Measurements from ENCODE around the gene TPGS2.
"Not testable (repeated sequence)": the region's sequence is repeated elsewhere in the genome, so short reads cannot be mapped to it uniquely, and the experiment has no call there.

Gene TPGS2, protein sequence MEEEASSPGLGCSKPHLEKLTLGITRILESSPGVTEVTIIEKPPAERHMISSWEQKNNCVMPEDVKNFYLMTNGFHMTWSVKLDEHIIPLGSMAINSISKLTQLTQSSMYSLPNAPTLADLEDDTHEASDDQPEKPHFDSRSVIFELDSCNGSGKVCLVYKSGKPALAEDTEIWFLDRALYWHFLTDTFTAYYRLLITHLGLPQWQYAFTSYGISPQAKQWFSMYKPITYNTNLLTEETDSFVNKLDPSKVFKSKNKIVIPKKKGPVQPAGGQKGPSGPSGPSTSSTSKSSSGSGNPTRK

DNA sequence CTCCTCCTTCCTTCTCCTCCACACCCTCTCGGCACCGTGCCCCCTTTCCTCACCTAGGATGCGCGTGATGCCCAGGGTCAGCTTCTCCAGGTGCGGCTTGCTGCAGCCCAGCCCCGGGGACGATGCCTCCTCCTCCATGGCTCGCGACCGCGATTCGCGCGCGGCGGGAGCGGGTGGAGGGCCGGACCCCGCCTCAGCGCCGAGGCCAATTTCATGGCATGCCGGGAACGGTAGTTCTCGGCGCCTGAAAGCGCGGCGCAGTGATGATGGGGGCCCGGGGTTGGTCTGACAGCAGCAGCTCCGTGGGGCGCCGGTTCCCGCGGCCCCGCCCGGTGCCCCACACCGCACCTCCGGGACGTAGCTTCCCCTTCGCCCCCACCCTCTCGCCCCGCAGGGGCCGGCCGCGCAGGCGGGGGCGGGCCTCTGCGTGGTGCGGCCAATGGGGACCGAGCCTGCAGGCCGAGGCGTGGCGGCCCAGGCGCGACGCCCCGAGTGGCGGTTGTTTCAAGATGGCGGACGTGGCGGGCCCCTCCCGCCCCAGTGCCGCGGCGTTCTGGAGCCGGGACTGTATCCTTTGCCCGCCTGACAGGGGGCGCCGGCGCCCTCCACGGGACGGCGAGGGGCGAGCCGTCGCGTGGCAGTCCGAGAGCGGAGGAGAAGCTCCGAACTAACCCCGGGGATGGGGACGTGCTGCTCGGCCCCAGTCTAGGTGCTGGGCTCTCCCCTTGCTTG lies at the start of gene TPGS2, which contains the start of gene KIAA1328:
Gene TPGS2 (minus strand): TSS at position 373 of the 732 bp plus-strand sequence. CDS start 235 bp downstream, at position 138.
Gene KIAA1328 (plus strand): TSS at position 498 of the 732 bp plus-strand sequence. CDS start 12 bp downstream, at position 510.
- no peaks in the 10 kb centered on the region for H3K36me3 ChIP-seq (ENCODE audit: control insufficient read depth in 1 of 2, insufficient read depth in 2 of 2, low read length in 2 of 2)
- peaks cover 0 to 17% of the 10 kb centered on the region in 2 donors for H3K4me1 ChIP-seq (ENCODE audit: control insufficient read depth in 1 of 2, insufficient read depth in 2 of 2, low read length in 2 of 2)
- no peaks in the 10 kb centered on the region for H3K9me3 ChIP-seq (ENCODE audit: control insufficient read depth in 1 of 2, low read length in 2 of 2)
- no peaks in the 10 kb centered on the region for H3K27me3 ChIP-seq (ENCODE audit: low read depth, low read length)
- peak within 1 kb of the TSS; percentile 97 to 99 for H3K4me3 ChIP-seq (ENCODE audit: low read depth in 1 of 2, low read length in 2 of 2)
- H3K27ac ChIP-seq (ENCODE audit: low read length) = peak within 1 kb of the TSS; percentile 78

- H3K36me3 ChIP-seq (ENCODE audit: control insufficient read depth in 1 of 2, insufficient read depth in 2 of 2, low read length in 2 of 2); H3K9me3 ChIP-seq (ENCODE audit: control insufficient read depth in 1 of 2, low read length in 2 of 2); H3K4me1 ChIP-seq (ENCODE audit: control insufficient read depth in 1 of 2, insufficient read depth in 2 of 2, low read length in 2 of 2); H3K4me3 ChIP-seq (ENCODE audit: low read depth in 1 of 2, low read length in 2 of 2); H3K27me3 ChIP-seq (ENCODE audit: low read depth, low read length); H3K27ac ChIP-seq (ENCODE audit: low read length): not testable (repeated sequence)
These were observed 45.0 kb upstream of the TPGS2 start for GRCh38 chr18:36873826-36874225.

DNA sequence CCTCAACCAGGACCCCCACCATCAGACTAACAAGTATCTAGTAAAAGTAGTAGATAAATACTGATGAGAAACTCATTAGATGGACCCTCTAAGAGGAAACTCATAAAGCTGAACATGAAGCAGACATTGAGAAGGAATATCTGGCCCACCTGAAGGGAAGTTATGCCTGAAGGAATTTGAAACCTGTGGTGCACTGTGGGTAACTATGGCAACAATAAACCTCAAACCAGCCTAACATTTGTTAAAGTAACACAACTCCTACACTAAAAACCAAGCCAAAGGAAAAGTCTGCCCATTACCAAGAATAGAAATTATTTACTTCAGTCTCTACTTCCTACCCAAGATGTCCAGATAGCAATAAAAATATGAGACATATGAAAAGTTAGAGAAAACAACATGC lies 43.5 kb upstream of the TPGS2 start:
- no peak overlapping the region for H3K4me3 ChIP-seq (ENCODE audit: low read depth in 1 of 2, low read length in 2 of 2)
- H3K27ac ChIP-seq (ENCODE audit: low read length) = no peak overlapping the region
- no peaks in the 10 kb centered on the region for H3K27me3 ChIP-seq (ENCODE audit: low read depth, low read length)
- H3K4me1 ChIP-seq (ENCODE audit: control insufficient read depth in 1 of 2, insufficient read depth in 2 of 2, low read length in 2 of 2) = no peaks in the 10 kb centered on the region
- peaks cover 0 to 2% of the 10 kb centered on the region in 2 donors for H3K9me3 ChIP-seq (ENCODE audit: control insufficient read depth in 1 of 2, low read length in 2 of 2)
- H3K36me3 ChIP-seq (ENCODE audit: control insufficient read depth in 1 of 2, insufficient read depth in 2 of 2, low read length in 2 of 2) = peaks cover 0 to 4% of the 10 kb centered on the region in 2 donors

DNA sequence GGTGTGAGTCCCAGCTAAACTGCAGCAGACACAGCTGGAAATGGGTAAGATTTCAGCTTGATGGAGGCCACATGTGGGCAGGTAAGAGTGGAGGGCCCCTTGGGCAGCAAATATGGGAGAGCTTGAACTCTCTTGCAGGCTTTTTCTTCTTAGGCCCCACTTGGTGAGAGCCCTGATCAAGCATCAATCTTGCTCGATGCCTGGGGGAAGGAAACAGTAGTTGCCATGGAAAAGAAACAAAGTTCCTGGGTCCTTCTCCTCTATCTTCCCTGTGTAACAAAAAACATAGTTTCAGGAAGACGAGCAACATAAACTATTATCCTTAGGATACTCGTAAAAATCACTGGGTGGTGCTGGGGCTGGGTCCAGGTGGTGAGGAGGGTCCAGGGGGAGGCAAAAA lies 43.0 kb upstream of the TPGS2 start:
- Histone ChIP-seq H3K9me3 (ENCODE audit: control insufficient read depth in 1 of 2, low read length in 2 of 2) (peaks cover 0 to 2% of the 10 kb centered on the region in 2 donors), H3K4me1 (ENCODE audit: control insufficient read depth in 1 of 2, insufficient read depth in 2 of 2, low read length in 2 of 2) (no peaks in the 10 kb centered on the region), H3K4me3 (ENCODE audit: low read depth in 1 of 2, low read length in 2 of 2) (no peak overlapping the region), H3K36me3 (ENCODE audit: control insufficient read depth in 1 of 2, insufficient read depth in 2 of 2, low read length in 2 of 2) (peaks cover 0 to 9% of the 10 kb centered on the region in 2 donors), H3K27ac (ENCODE audit: low read length) (no peak overlapping the region), H3K27me3 (ENCODE audit: low read depth, low read length) (no peaks in the 10 kb centered on the region)

GRCh38 chr18:36867056-36867455 lies 38.3 kb upstream of the TPGS2 start:
- Histone ChIP-seq H3K27ac (ENCODE audit: low read length) (no peak overlapping the region), H3K36me3 (ENCODE audit: control insufficient read depth in 1 of 2, insufficient read depth in 2 of 2, low read length in 2 of 2) (peaks cover 0 to 9% of the 10 kb centered on the region in 2 donors), H3K4me1 (ENCODE audit: control insufficient read depth in 1 of 2, insufficient read depth in 2 of 2, low read length in 2 of 2) (no peaks in the 10 kb centered on the region)

DNA sequence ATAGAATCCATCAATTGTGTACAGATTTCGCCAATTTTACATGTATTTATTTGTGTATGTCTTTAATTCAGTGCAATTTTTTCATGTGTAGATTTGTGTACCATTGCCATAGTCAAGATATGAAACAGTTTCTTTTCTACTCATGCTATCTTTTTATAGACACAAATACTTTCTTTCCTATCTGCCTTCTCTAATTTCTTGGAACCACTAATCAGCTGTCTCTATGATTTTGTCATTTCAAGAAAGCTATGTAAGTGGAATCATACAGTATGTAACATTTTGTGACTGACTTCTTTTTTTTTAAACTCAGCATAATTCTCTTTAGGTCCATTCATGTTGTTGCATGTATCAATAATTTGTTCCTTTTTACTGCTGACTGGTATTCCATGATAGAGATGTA lies 33.4 kb upstream of the TPGS2 start:
- Histone ChIP-seq H3K9me3 (ENCODE audit: control insufficient read depth in 1 of 2, low read length in 2 of 2) (no peaks in the 10 kb centered on the region), H3K4me1 (ENCODE audit: control insufficient read depth in 1 of 2, insufficient read depth in 2 of 2, low read length in 2 of 2) (no peaks in the 10 kb centered on the region), H3K36me3 (ENCODE audit: control insufficient read depth in 1 of 2, insufficient read depth in 2 of 2, low read length in 2 of 2) (peaks cover 0 to 3% of the 10 kb centered on the region in 2 donors), H3K4me3 (ENCODE audit: low read depth in 1 of 2, low read length in 2 of 2) (no peak overlapping the region), H3K27me3 (ENCODE audit: low read depth, low read length) (no peaks in the 10 kb centered on the region), H3K27ac (ENCODE audit: low read length) (no peak overlapping the region)

More at GRCh38 chr18:36867056-36867455, 38.3 kb upstream of the TPGS2 start:
- Histone ChIP-seq H3K4me3 (ENCODE audit: low read depth in 1 of 2, low read length in 2 of 2) (no peak overlapping the region), H3K27me3 (ENCODE audit: low read depth, low read length) (no peaks in the 10 kb centered on the region), H3K9me3 (ENCODE audit: control insufficient read depth in 1 of 2, low read length in 2 of 2) (no peaks in the 10 kb centered on the region)

DNA sequence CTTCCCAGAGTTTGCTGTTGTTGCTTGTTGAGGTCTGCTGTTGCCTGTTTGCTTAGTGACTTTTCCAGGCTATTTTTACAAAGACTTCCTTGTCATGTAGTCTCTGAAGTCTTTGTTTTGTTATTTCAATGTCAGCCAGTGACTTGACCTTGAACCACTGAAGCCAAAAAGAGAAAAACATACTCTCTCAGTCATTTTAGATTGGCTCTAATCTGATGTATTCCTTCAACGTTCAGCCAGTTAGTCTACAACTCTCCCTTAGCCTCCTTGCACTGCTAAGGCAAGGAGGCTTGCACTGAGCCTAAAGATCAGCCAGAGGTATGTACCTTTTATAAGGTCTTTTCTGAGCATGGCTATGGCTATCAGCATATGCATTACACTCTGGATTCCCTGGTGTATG lies 28.0 kb upstream of the TPGS2 start:
- peaks cover 0 to 3% of the 10 kb centered on the region in 2 donors for H3K9me3 ChIP-seq (ENCODE audit: control insufficient read depth in 1 of 2, low read length in 2 of 2)
- no peak overlapping the region for H3K4me3 ChIP-seq (ENCODE audit: low read depth in 1 of 2, low read length in 2 of 2)
- H3K36me3 ChIP-seq (ENCODE audit: control insufficient read depth in 1 of 2, insufficient read depth in 2 of 2, low read length in 2 of 2) = peaks cover 0 to 7% of the 10 kb centered on the region in 2 donors
- no peaks in the 10 kb centered on the region for H3K27me3 ChIP-seq (ENCODE audit: low read depth, low read length)
- H3K27ac ChIP-seq (ENCODE audit: low read length) = no peak overlapping the region
- H3K4me1 ChIP-seq (ENCODE audit: control insufficient read depth in 1 of 2, insufficient read depth in 2 of 2, low read length in 2 of 2) = no peaks in the 10 kb centered on the region

- Histone ChIP-seq H3K36me3 (ENCODE audit: control insufficient read depth in 1 of 2, insufficient read depth in 2 of 2, low read length in 2 of 2) (peaks cover 0 to 7% of the 10 kb centered on the region in 2 donors), H3K4me3 (ENCODE audit: low read depth in 1 of 2, low read length in 2 of 2) (no peak overlapping the region), H3K27ac (ENCODE audit: low read length) (no peak overlapping the region), H3K27me3 (ENCODE audit: low read depth, low read length) (no peaks in the 10 kb centered on the region), H3K4me1 (ENCODE audit: control insufficient read depth in 1 of 2, insufficient read depth in 2 of 2, low read length in 2 of 2) (no peaks in the 10 kb centered on the region), H3K9me3 (ENCODE audit: control insufficient read depth in 1 of 2, low read length in 2 of 2) (peaks cover 0 to 3% of the 10 kb centered on the region in 2 donors)
These were observed 22.4 kb upstream of the TPGS2 start for GRCh38 chr18:36851202-36851590.

DNA sequence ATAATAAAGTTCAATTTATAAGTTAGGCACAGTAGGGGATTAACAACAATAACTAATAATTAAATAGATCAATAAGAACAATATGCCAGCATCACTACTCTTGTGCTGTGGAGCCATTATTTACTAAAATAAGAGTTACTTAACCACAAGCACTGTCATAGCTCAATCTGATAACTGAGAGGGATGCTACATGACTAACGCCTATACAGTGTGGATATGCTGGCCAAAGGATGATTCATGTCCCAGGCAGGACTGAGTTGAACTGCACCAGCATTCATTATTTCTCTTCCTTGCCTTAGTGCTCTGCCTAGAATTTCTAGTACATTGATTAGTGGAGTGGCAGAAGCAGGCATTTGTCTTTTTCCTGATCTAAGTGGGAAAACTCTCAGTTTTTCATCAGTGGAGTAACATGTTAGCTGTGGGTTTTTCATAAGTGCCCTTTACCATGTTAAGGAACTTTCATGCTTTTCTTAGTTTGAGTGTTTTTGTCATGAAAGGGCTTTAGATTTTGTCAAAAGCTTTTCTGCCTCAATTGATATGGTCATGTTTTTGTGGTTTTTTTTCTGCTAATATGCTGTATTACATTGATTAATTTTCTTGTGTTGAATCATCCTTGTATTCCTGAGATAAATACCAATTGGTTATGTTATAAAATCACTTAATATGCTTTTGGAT lies 21.9 kb upstream of the TPGS2 start:
- Histone ChIP-seq H3K4me3 (ENCODE audit: low read depth in 1 of 2, low read length in 2 of 2) (no peak overlapping the region), H3K9me3 (ENCODE audit: control insufficient read depth in 1 of 2, low read length in 2 of 2) (peaks cover 0 to 3% of the 10 kb centered on the region in 2 donors), H3K36me3 (ENCODE audit: control insufficient read depth in 1 of 2, insufficient read depth in 2 of 2, low read length in 2 of 2) (peaks cover 0 to 7% of the 10 kb centered on the region in 2 donors), H3K27me3 (ENCODE audit: low read depth, low read length) (no peaks in the 10 kb centered on the region), H3K27ac (ENCODE audit: low read length) (no peak overlapping the region), H3K4me1 (ENCODE audit: control insufficient read depth in 1 of 2, insufficient read depth in 2 of 2, low read length in 2 of 2) (no peaks in the 10 kb centered on the region)

DNA sequence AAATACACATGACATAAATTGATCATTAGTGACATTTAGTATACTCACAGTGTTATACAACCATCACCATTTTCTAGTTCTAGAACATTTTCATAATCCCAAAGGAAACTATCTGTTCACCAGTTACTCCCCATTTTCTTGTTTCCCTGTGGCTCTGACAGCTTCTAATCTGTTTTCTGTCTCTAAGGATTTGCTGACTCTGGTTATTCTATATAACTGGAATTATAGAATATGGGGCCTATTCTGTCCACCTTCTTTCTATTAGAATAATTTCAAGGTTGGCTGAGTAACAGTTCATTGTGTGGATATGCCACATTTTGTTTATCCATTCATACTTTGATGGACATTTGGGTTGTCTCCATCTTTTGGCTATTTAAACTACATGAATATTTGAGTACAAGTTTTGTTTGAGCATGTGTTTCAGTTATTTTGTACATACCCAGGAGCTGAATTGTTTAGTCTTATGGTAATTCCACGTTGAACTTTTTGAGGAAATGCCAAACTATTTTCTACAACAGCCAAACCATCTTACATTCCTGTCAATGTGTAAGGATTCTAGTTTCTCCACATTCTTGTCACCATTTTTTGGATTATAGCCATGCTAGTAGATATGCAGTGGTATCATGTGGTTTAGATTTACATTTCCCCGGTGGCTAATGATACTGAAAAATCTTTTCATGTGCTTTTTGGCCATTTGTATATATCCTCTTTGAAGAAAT lies 20.6 kb upstream of the TPGS2 start:
- peaks cover 0 to 7% of the 10 kb centered on the region in 2 donors for H3K36me3 ChIP-seq (ENCODE audit: control insufficient read depth in 1 of 2, insufficient read depth in 2 of 2, low read length in 2 of 2)

More for the DNA sequence above, 20.6 kb upstream of the TPGS2 start:
- no peaks in the 10 kb centered on the region for H3K4me1 ChIP-seq (ENCODE audit: control insufficient read depth in 1 of 2, insufficient read depth in 2 of 2, low read length in 2 of 2)
- H3K9me3 ChIP-seq (ENCODE audit: control insufficient read depth in 1 of 2, low read length in 2 of 2) = peaks cover 0 to 3% of the 10 kb centered on the region in 2 donors
- H3K4me3 ChIP-seq (ENCODE audit: low read depth in 1 of 2, low read length in 2 of 2) = no peak overlapping the region
- H3K27ac ChIP-seq (ENCODE audit: low read length) = no peak overlapping the region
- no peaks in the 10 kb centered on the region for H3K27me3 ChIP-seq (ENCODE audit: low read depth, low read length)

Measured in muscle layer of duodenum (tissue), 2 donors.